GM19468 (cell line): ENCODE results near the gene CST5.
"Not testable (repeated sequence)": the region's sequence is repeated elsewhere in the genome, so short reads cannot be mapped to it uniquely, and the experiment has no call there.

Source experiments
- ATAC-seq: cut with Tn5 transposase; IDR thresholded peaks from one replicate; pipeline ENCODE4 v1.9.1; 2021; ENCODE audit warnings: mild to moderate bottlenecking, moderate library complexity, moderate number of reproducible peaks; ENCODE audit not compliant: unreplicated experiment; ENCODE audit errors: extremely low read depth

Gene CST5

DNA sequence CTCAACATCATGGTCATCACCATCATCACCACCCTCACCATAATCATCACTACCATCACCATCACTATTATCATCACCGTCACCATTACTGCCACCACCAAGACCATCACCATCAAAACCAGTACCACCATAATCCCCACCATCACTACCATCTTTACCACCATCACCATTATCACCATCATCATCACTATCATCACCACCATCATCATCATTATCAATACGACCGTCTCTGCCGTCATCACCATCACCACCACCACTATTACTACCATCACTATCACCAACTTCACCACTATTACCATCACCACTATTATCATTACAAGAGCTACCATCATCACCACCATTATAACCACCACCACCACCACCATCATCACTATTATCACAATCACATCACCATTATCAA is 11.3 kb upstream of the CST5 start:
- not testable (repeated sequence) for ATAC-seq

DNA sequence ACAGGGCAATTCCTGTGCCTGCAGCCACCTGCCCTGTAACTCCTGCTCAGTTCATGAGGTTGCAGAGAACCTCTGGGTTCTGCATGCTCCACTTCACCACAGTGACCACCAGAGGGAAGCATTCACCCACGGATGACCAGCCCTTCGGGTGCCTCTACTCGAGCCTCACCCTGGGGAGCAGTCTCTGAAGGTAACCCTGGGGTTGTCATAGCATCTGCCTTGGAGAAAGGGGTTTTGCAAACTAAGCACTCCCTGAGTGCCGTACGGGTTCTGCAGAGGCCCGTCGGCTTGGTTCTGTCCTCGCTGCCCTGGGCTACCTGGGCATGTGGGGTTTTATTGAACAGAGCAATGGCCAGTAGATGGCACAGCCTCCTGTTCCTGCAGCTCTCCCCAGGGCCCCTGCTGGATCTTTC is 10.2 kb upstream of the CST5 start:
- ATAC-seq, result no peak

DNA sequence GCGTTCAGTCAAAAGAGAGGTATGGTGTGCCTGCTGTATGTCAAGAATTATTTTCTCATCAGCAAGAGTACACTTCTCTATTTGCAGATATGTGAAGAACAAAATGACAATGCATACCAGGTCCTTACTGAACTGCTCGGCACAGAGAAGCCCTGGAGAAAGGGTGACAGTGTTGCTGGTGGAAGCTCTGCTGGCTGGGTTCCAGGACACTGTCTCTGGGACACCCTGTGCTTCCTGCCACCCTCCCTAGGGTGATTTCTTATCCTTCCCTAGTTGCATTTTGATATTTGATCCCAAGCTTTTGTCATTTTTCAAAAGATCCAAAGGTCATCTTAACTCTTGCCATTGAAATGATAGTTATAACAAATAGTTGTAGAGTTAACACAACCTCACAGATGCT is 8.3 kb upstream of the CST5 start:
- no peak for ATAC-seq

DNA sequence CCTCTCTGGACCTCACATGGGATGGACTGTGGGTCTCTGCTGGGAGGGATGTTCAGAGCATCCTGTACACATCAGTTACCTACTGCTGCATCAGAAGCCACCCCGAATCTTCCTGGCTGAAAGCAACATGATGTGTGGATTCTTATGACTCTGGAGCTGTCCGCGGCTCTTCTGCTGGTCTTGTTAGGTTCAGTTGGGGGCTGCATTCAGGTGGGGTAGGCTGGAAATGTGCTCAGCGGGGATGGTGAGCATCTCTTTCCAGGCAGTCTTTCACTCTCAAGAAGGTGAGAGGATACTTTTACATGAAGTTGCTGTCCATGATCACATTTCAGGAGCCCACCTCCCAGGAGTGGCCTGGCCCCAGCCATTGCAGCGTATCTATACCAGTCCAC is 5.2 kb upstream of the CST5 start:
- ATAC-seq, result no peak

DNA sequence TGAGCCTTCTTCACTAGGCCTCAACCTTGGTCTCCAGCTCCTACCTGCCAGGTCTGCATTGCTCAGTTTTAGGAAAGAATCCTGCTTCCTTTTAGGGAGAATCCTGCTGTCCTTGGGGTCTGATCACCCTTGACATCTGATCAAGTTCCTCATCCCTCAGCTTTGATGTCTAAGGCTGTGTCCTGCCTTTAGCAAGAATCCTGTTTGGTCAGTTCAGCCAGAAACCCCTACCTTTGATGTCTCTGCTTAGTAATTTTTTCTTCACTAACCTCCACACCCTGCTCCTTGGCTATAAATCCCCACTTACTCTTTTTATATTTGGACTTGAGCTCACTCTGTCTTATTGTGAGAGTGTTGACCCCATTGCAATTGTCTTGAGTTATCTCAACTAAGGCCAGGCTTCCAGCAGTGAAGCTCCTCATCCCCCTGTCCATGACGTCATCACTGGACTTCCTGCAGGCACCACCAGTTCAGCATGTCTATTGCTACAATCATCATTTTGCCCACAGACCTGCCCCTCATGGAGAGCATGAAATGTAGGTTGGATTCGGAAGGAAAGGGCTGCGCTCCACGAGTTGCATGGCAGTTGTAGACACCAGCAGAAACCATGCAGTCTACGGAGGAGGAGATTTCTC is 4.7 kb upstream of the CST5 start:
- ATAC-seq, result no peak

DNA sequence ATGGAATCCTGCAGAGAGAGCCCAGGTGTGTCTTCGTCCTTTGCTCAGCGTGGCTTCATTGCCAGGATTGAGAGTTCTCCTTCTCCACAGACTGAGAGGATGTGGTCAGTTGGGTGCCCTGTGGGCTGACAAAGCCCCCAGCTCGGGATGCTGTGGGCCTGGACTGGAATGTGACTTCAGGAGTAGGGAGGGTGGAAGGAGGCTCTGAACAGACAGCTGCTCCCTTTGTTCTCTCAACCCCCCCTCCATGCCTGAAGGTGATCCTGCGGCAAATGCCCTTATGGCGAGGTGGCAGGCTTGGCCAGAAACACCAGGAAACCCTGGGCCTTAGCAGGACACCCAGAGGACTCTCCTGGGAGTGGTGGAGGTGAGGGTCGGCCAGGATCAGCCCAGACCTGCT is 1.8 kb upstream of the CST5 start:
- no peak for ATAC-seq

DNA sequence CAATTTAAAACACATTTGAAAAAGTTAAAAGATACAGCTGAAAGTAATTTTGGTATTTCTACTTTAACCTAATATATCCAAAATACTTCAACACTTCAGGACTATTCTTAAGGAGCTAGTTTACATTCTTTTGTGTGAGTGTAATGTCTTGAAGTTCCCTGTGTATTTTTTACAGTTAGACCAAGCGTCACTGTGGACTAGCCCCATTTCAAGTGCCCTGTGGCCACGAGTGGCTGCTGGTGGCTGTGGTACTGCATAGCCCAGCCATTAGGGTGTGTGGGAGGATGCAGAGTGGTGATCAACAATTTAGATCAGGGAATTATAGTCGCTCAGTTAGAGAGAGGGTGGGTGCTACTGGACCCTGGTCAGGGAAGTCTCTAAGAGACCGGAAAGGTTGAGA is 869 bp upstream of the CST5 start:
- ATAC-seq, result no peak

DNA sequence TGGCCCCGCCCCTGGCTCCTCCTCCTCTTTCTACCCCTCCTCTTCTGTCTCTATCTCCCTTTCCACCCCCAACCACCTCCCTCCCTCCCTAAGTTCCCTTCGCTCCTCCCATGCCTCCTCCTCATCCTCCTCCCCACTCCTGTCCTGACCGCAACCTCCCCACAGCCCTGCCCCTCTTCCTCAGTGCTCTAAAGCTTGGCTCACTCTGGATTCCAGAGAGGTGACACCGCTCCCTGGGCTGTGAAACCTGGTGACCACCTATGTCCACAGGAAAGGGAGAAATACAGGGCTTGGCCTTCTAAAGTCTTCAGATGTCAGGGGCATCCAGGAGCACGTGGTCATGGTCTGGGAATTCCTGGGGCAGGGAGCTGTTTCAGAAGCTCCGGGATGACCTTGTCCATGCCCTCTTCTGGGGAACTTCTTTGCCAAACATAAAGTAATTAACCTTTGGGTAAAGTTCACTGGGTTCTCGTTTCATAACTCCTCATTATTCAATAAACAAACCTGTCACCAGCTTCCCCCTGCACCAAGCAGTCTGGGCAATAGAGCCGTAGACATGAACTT is 345 bp upstream of the CST5 start:
- no peak for ATAC-seq

DNA sequence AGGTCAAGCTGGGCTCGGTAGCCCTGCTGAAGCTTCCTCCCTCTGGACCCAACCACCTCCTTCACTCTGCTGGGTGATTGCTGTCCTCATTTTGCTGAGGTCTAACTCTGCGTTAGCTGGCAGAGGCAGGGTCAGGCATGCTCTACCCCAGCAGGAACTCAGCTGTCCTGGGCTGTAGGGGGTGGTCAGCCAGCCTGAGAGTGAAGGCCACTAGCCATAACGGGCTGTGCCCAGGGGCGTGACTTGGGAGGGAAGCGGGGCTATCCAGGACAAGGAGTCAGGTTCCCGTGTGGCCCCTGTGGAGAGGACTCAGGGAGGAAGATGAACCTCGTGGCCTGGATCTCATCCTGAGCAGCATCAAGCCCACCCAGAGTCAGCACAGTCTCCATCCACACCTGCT is 761 bp downstream of the CST5 start:
- no peak for ATAC-seq

DNA sequence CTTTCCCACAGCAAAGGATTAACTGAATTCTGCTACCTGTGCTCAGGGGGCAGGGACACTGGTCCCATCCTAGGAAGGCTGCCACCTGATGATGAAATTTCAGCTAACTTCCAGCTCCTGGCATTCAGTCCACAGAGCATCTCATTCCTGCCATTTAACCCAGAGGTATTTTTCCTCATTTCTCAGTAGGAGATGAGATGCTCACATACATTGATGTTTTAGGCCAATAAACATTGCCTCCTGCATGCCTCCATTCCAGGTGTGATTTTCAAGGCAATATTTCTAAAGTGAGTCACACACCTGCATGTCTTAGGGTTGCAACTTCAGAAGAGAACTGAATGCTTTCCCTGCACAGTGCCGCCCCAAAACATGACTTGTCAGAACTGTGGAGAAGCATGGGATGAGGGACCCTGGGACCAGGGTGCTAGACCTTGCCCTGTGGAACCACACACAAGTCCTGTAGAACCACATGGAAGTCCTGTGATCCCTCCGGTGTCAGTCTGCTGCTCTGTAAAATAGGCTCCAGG is 1.5 kb downstream of the CST5 start:
- ATAC-seq, result not testable (repeated sequence)

DNA sequence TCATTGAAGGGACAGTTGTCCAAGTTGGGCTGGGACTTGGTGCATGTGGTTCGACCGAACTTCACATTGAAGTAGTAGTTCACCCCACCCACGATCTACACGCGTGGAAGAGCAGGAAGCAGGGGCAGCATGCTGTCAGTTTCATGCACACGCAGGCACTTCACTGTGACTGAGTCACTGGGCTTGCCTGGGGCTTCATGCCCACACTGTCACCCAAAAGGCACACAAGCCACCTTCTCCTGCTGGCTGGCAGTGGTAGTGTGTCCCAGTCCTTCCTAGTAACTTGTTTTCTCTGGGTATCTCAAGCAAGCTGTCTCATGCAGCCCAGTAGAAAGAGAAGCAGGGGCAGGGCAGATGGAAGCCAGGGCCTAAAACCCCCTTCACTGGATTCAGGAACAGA is 2.0 kb downstream of the CST5 start:
- no peak for ATAC-seq

DNA sequence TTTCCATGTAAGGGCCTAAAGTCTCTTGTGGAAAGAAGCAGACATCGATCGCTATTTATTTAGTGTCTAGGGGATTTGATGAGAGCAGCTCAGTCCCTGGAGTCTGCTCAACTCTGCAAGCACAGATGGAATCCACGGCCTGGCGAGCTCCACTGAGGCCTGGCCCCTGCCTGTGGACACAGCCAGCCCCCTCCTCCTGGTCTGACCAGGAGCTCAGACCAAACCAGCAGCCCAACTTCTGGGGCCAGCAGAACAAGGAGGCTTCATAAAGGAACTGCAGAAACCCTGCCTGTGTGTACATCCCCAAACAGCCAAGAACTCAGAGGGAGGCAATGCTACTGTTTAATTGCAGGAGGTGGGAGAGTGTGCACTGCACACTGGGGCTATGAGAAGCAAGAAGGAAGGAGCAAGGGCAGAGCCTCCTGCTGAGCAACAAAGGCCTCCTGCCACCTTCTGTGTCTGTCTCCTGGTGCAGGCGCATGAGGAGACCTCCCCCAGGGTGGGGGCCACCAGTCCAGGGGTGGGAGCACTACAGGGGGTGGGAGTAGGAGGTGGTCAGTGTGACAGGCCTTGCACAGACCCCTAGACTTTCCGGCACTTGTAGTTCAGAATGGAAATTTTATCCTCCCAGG is 3.8 kb downstream of the CST5 start:
- no peak for ATAC-seq

DNA sequence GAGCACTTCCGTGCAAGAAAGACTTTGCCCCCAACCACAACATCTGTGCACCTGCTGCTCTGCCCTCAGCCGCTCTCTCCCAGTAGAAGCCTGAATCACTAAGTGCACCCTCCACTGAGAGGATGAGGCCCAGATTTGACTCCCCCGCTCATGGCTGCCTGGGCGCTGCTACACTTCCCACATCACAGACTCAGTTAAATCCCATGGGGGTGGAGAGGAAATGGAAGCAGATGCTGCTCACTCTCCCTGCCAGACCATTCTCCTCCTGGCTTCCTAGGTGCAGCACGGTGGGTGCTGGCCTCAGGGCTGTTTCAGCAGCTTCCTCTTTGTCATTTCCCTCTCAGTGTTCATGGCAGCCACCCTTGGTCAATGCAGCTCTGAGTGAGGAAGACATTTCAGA is 4.8 kb downstream of the CST5 start:
- no peak for ATAC-seq

DNA sequence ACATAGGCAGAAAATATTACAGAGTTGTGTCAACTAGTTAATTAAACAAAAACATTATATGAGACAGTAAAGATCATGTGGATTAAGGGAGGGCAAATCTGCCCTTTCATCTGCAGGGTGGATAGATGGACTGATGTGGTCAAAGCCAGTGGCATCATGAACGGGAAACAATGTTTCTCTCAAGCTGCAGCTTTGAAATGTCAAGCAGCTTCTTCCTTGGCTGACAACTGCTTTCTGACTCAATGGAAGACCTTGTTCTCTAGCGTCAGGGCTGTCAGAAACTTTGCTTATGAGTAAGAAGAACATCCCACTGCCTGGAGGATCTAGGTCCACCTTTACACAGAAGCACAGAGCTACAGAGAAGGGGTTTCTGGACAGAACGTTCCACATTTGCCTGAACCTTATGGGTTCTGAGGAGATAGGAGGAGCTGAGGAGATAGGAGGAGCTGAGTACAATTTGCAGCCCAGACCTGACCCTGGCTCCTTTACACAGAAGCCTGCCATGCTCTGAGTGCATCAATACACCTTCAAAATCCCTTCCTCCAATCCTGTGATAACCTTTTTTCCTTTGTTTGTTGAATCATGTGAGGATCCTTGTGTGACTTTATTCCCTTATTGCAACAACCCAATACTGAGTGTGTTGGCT is 6.1 kb downstream of the CST5 start:
- no peak for ATAC-seq

DNA sequence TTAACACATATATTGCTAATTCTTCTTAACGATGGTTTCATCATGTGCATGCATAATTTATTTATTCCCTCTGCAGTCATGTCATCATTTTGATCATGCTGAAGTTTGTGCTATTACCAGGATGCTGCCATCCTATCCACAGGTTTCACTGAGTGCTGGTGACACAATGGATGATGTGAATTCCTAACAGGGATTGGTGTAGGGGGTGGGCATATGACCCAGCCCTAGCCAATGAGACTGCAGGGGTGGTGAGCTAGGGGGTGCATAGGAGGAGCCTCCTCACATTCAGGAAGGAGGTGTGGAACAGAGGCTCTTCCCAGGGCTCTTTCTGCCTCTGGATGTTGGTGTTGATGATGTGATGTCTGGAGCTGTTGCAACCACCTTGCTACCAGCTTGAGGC is 7.5 kb downstream of the CST5 start:
- ATAC-seq, result no peak

DNA sequence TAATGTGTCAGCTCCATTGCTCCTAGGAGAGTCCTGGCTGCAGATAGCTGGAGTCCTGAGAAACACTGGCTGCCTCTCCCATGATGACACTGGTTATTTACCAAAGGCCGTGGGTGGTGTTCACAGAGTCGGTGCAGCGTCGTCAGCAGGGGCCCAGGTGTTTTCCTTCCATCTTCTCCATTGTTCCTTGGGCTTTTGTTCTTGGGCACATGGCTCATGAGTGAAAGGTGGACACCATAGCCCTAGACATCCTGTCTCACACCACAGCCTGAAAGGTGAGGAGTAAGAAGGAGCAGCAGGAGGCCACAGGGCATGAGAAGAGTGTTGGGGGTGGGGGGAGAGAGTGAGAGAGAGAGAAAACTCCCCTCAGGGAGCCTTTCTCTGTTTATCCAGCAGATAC is 9.1 kb downstream of the CST5 start:
- no peak for ATAC-seq

DNA sequence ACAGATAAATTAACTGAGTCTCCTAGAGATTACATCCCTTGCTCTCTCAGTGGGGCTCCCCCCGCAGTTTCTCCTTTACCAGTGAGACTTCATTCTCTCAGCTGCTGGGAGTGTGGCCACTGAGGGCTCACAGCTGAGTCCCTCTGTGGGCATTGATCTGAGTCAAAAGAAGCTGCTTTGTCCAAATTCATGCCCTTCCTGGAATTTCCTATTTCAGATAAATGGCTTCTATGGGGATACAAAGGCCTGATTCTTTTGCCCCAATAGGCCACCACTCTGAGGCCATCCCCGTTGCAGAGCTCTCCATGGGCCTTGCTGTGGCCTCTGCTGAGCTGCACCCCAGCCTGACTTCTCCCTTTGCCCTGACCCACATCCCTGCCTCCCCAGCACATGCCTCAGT is 10.0 kb downstream of the CST5 start:
- ATAC-seq, result no peak

DNA sequence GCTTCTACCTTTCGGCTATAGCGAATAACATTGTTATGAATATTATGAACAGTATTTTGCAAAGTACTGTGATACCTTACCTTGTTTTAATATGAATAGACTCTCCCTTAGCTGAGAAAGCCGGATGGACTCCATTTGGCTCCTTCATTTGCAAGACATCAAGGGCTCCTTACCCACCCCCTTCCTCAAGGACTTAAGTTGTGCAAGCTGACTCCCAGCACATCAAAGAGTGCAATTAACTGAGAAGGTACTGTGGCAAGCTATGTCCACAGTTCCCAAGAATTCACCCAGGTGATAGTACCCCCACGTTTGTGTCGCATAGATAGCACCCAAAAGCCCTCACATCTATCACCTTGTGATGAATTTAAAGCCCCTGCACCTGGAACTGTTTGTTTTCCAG is 11.2 kb downstream of the CST5 start:
- no peak for ATAC-seq

DNA sequence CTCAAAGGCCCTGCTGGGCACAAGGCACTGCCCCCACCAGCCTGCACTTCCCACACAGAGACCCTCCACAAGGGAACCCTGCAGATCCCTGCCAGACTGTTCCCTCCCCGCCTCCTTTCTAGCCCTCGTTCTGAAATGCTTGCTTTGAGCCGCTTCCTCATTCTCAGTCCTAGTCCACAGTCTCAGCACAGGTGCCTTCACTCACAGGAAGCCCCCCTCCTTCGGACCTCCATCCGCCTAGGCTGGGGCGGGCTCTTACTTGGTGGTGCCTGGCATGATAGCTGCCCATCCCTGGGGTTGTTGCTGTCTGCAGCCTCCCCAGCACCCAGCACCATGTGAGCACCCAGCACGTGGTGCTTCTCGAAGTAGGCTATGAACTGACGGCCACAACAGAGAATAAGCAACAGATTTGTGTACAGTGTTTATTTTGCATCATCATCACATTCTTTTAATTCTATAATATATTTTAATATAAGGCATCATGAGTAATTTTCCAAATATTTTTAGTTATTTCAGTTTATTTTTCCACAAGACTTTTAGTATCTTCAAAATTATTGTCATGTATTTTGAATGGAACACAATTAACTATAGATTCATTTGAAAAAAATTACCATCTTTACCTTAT is 12.3 kb downstream of the CST5 start:
- ATAC-seq, result no peak

DNA sequence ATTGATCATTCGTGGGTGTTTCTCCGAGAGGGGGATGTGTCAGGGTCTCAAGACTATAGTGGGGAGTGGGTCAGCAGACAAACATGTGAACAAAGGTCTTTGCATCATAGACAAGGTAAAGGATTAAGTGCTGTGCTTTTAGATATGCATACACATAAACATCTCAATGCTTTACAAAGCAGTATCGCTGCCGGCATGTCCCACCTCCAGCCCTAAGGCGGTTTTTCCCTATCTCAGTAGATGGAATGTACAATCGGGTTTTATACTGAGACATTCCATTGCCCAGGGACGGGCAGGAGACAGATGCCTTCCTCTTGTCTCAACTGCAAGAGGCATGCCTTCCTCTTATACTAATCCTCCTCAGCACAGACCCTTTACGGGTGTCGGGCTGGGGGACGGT is 18.8 kb downstream of the CST5 start:
- not testable (repeated sequence) for ATAC-seq
